Measurements from ENCODE around the gene IL22RA1.

The IL22RA1 gene, protein sequence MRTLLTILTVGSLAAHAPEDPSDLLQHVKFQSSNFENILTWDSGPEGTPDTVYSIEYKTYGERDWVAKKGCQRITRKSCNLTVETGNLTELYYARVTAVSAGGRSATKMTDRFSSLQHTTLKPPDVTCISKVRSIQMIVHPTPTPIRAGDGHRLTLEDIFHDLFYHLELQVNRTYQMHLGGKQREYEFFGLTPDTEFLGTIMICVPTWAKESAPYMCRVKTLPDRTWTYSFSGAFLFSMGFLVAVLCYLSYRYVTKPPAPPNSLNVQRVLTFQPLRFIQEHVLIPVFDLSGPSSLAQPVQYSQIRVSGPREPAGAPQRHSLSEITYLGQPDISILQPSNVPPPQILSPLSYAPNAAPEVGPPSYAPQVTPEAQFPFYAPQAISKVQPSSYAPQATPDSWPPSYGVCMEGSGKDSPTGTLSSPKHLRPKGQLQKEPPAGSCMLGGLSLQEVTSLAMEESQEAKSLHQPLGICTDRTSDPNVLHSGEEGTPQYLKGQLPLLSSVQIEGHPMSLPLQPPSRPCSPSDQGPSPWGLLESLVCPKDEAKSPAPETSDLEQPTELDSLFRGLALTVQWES

DNA sequence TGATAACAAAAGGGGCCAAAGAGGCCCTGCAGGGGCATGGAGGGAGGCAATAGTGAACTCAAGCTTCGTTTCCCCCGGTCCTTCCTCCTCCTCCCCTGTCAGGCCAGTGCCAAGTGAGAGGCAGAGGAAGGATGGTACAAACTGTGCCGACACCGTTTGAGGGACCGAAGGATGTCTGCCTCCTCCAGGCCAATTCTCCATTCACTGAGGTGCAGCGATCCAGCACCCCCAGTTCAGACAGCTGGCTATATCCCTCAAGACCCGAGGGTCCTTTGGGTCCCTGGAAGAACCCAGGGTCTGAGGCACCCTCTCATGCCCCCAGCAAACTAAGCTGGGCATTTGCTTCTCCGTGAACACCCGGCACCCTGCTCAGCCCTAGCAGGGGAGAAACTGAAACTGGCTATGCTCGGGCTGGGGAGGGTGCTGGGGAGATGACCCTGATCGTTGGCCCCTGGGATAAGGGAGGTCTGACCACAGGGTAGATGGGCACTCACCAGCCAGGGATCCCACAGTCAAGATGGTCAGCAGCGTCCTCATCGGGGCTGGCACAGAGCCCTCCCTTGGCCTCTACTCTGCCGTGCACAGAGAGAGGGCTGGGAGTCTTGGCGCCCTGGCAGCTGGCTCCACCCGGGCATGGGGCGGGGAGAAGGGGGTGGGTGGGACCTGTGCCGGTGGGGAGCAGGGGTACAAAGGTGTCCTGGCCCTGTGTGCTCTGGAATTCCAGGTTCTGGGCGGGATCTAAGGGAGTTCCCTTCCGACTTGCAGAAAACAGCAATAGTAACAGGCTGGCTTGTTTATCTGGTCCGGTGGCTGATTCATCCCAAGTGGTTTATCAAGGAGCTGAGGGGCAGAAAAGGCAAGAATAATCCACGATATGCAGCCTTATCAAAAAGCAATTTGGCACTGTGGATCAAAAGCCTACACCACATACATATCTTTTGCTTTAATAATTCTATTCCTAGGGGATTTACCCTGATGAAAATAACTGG lies at the start of gene IL22RA1:
IL22RA1 (minus strand) TSS at position 595 of the 989 bp plus-strand sequence; CDS start at position 537, 58 bp downstream.
- in situ Hi-C loops (cut with HindIII; ENCODE audit: low sequenced_read_pairs), result no loop called here

DNA sequence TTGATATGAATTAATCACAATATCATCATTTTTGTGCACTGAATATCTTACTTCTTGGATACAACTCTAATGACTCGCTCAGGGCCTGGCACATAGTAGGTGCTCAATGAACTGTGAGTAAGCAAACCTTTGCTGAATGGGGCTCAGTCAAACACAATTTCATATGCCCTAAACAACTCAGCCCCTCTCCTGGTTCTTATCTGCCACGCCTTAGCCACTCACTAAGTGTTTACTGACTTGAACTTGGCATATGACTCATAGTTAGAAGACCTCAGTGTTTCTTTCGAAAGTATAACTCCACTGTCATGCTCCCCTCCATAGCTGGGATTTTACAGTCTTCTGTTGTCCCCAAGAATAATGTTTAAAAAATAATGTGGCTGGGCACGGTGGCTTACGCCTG lies 48.9 kb upstream of the IL22RA1 start:
- in situ Hi-C loops (cut with HindIII; ENCODE audit: low sequenced_read_pairs), result loop anchor here (10.0 kb wide), 2 partner anchors 123 to 443 kb away; partner anchors contain the start of gene GRHL3

DNA sequence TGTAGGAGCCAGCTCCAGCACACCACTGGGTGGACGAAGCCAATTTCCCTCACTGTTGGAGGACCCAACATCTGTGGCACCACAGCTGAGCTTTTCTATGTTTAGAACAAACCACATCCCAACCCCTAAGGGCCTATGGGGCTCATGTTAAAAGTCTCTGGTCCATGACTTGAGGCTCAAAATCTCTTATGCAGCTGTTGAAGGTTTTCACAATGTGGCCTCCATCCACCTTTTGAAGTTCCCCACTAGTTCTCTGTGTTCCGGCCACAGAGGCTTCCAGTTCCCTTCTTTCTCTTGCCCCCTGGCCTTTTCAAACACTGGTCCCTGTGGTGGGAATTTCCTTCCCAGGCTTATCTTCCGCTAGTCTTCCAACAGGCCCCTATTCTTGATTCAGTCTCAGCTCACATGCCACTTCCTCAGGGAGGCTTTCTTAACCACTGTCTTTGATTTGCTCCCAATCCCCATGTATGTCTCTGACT lies 48.1 kb upstream of the IL22RA1 start:
- in situ Hi-C loops (cut with HindIII; ENCODE audit: low sequenced_read_pairs), result loop anchor here (10.0 kb wide), 2 partner anchors 124 to 444 kb away; partner anchors contain the start of gene GRHL3

DNA sequence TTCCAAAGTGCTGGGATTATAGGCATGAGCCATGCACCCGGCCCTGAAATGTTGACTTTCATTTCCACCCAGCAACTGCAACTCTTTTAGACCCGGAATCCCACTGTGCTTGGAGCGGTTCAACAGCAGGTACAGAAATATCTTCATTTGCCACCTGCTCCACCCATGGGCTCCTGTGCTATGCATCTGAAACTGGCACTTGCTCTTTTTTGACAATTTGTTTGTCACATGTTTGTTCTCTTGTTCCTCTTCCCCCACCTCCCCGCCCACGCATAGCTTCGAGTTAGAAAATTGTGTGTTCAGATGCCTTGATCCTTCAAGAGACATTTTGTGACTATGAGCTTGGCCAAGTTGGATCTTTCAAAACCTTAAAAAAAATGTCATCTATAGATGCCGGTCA lies 46.6 kb upstream of the IL22RA1 start:
- in situ Hi-C loops (cut with HindIII; ENCODE audit: low sequenced_read_pairs), result no loop called here

DNA sequence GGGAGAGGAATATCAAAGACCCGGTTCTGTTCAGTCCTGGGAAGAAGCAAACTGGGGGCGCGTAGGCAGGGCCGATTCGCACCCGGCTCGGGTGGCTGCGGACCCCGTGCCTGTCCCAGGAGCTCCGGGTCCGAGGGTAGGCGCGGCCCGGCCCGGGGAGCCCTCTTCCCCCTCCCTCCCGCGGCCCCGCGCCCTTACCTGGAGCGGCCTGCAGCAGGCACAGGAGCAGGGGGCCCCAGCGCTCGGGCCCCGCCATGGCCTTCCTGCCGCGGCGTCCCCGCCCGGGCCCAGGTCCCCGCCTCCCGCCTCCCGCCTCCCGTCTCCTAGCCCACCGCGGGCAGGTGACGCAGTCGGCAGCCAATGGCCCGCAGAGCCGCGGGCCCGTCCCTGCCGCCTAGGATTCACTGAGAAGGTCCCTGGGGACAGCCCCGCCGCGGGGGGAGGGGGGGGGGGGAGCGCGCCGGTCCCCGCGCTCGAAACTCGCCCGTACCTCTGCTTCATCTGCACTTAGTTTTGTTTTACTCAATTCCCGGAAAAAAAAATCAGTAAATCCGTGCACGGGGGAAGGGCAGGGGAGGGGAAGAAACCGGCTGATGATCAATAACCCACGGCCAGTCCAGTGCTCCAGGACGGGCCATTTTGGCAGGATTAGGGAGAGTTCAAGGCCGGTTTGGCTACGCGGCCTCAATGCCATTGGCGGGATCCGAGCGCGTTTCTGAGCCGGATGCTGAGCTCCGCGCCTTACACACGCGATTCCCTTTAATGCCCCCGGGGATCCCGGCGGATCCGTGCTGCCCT lies 44.3 kb upstream of the IL22RA1 start, which contains the start of gene IFNLR1:
IFNLR1 (minus strand) TSS at position 297 of the 798 bp plus-strand sequence; CDS start at position 256, 41 bp downstream.
- in situ Hi-C loops (cut with HindIII; ENCODE audit: low sequenced_read_pairs), result no loop called here

DNA sequence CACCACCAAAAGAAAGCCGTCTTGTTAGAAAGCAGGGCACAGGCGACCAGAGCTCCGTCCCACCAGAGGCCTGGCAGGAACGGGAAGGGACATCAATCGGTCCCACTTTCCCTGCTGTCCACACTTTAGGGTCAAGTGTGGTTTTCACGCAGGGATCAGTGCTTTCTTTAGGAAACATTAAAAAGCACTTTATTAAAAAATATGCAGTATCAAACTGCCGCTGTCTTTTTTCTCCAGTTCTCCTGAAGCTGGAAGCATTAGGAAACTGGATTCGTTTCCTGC lies 43.7 kb upstream of the IL22RA1 start:
- in situ Hi-C loops (cut with HindIII; ENCODE audit: low sequenced_read_pairs), result no loop called here

DNA sequence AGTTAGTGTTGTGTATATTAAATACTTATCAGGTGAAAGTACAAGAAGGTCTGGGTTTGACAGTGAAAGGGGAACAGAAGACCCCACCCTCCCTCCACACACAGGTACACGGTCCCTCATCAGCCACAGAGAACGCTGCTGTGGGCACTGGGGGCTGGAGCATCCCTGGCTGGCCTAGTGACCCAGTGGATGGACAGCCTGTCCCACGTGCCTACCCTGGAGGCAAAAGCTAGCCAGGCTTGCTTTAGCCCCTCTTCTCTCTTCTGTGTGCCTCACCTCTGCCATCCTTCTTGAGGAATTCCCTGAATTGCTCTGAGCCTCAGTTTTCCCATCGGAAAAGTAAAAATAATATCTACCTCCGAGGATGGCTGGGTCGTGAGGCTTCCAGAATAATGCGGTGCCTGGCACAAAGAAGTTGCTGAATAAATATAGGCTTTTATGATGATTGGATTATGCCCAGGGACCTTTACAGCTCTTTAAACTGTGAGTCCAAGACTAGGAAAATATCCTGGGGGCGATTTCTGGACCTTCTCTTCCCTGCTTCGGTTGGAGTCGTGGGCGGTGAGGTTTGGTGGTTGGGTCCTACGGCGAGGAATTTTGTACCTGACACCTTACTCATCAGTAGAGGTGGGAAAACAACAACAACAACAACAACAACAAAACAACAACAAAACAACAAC lies 43.2 kb upstream of the IL22RA1 start:
- in situ Hi-C loops (cut with HindIII; ENCODE audit: low sequenced_read_pairs), result no loop called here

DNA sequence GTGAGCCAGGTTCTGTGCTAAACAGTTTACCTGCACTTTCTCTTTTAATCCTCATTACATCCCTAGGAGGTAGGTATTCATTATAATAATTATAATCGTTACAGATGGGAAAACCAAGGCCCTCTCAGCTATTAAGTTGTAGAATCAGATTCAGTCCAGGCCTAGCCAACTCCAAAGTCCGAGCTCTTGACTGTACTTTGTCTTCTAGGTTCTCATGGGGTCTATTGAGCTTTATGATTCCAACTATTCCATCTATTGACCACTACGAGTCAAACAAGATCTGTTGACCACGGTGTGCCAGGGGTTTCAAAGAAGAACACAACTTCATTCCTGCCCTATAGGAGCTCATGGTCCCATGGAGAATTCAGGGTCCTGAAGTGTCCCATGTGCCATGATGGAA lies 42.1 kb upstream of the IL22RA1 start:
- in situ Hi-C loops (cut with HindIII; ENCODE audit: low sequenced_read_pairs), result no loop called here

DNA sequence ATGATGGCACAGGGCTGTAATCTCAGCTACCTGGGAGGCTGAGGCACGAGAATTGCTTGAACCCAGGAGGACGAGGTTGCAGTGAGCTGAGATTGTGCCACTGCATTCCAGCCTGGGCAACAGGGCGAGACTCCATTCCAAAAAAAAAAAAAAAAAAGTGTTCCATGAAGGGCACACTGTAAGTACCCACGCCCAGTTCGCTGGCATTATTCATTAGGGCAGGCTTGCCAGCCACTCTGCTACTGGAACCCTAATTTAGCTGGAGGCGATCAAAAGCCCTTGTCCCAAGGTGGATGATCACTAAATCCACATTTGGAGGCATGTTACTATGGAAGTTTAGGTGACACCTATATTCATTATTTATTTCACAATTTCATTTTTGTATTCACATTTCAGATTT lies 39.1 kb upstream of the IL22RA1 start:
- in situ Hi-C loops (cut with HindIII; ENCODE audit: low sequenced_read_pairs), result no loop called here

DNA sequence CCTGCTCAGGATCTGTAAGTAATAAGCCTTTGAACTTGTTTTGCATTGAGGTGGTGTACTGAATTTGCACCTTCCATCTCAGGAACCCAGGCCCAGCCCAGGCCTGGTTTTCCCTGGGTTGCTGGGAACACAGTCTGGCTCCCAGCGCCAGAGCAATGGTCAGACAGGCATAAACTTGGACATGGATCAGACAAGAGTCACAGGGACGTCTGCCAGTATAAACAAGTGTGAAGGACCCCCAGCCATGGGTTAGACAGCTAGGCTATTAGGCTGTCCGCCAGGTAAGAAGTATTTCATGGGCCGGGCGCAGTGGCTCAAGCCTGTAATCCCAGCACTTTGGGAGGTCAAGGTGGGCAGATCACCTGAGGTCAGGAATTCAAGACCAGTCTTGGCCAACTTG lies 38.7 kb upstream of the IL22RA1 start:
- in situ Hi-C loops (cut with HindIII; ENCODE audit: low sequenced_read_pairs), result no loop called here

DNA sequence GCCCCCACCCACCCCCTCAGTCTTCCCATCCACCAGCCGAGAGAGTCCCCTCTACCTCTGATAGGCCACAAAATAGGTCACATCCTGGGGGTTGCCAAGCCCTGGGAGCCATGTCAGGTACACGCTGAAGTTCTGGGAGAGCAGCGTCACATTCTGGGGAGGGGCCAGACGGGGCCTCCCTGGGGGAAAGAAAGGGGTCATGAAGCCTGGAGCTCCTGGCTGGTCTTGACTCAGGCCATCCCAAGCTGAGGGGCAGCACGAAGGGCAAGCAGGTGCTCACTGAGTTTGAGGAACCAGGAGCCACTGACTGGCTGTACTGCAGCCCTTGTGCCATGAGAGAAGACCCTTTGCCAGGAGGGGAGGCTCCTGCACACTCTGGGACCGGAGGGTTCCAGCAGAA lies 37.7 kb upstream of the IL22RA1 start:
- in situ Hi-C loops (cut with HindIII; ENCODE audit: low sequenced_read_pairs), result no loop called here

DNA sequence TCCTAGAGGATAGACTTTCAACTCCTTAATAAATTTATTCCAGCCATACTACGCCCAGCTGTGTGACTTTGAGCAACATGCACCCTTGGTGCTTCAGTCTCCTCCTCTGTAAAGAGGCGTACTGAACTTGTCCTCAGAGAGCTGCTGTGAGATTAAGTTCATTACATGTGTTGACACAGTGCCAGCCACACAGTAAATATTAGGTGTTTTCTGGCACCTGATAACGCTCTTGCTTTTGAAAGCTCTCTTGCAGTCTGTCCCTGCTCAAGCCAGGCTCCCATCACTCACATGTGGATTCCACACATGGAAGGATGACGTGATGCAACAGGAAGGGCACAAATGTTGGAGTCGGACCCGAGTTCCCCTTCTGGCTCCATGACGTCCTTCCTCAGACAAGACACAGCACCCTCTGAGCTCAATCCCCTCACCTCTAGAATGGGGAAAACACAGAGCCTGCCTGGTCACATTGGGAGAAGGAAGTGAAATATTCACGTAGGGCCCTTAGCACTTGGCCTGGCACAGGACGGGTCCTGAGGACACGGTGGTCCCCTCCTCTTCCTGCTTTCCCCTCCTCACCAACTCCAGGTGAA lies 36.4 kb upstream of the IL22RA1 start:
- in situ Hi-C loops (cut with HindIII; ENCODE audit: low sequenced_read_pairs), result no loop called here

DNA sequence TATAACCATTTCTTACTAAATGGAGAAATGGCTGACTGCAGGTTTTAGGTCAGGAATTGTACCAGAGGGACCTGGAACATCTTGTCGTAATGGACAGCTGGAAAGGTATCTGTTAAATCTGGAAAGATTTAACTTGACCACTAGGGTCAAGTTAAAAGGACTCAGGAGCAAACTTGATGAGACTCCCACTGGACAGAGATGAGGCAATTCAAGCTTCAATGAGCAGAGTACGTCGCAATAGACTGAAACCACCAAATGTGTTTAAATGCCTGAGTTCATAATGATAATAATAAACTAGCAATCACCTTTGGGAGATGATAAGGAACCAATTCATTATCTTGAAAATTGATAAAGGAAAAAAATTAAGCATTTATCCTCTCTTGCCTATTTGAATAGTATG lies 35.5 kb upstream of the IL22RA1 start:
- in situ Hi-C loops (cut with HindIII; ENCODE audit: low sequenced_read_pairs), result no loop called here

DNA sequence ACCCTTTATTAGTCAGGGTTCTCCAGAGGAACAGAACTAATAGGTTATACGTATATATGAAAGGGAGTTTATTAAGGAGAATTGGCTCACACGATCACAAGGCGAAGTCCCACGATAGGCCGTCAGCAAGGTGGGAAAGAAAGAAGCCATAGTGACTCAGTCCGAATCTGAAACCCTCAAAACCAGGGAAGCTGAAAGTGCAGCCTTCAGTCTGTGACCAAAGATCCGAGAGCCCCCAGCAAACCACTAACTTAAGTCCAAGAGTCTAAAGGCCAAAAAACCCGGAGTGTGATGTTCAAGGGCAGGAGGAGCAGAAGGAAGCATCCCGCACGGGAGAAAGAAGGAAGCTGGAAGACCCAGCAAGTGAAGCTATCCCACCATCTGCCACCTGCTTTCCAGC lies 34.2 kb upstream of the IL22RA1 start:
- in situ Hi-C loops (cut with HindIII; ENCODE audit: low sequenced_read_pairs), result no loop called here

DNA sequence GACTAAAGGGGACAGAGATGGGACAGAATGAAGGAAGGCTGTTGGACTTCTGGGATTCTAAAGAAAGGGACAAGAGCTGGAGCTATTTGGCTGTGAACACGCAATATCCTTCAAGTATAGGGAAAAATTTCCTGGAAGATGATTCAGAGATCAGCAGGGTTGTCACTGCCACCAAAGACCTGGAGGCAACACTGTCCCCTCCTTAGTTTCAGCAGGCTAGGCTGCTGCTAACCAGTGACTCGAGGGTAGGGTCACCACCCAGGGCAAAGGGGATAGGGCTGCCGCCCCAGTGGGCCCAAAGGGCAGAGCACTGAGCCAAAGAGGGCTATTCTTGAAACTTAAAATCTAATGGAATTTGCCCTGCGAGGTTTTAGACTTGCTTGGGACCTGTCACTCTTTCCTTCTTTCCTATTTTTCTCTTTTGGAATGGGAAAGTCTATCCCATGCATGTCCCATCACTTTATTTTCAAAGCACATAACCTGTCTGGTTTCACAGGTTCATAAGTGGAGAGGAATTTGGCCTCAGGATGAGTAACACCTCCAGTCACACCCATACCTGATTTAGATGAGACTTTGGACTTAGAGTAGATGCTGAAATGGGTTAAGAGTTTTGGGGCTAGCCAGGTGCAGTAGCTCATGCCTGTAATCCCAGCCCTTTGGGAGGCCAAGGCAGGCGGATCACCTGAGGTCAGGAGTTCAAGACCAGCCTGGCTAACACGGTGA lies 32.3 kb upstream of the IL22RA1 start:
- in situ Hi-C loops (cut with HindIII; ENCODE audit: low sequenced_read_pairs), result no loop called here

DNA sequence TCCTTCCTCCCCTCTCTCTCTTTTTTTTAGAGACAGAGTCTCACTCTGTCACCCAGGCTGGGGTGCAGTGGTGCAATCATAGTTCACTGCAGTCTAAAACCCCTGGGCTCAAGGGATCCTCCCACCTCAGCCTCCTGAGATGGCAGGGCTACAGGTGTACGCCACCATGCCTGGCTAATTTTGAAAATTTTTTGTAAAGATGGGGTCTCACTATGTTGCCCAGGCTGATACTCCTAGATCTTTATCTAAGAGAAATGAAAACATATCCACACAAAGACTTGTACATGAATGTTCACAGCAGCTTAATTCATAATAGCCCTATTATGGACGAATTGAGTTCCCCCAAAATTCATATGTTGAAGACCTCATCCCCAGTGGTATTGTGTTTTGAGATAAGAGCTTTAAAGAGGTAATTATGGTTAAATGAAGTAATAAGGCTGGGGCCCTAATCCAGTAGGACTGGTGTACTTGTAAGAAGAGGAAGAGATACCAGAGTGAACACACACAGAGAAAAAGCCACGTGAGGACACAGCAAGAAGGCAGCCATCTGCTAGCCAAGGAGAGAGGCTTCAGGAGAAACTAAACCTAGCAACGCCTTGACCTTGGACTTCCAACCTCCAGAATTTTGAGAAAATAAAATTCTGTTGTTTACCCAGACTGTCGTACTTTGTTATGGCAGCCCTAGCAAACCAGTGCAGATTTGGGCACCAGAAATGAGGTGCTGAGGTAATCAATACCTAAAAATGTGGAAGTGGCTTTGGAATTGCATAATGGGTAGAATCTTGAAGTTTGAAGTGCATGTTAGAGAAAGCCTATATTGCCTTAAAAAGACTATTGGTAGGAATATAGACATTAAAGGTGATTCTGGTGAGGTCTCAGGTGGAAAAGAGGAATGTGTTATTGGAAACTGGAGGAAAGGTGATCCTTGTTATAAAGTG lies 31.0 kb upstream of the IL22RA1 start:
- in situ Hi-C loops (cut with HindIII; ENCODE audit: low sequenced_read_pairs), result no loop called here

DNA sequence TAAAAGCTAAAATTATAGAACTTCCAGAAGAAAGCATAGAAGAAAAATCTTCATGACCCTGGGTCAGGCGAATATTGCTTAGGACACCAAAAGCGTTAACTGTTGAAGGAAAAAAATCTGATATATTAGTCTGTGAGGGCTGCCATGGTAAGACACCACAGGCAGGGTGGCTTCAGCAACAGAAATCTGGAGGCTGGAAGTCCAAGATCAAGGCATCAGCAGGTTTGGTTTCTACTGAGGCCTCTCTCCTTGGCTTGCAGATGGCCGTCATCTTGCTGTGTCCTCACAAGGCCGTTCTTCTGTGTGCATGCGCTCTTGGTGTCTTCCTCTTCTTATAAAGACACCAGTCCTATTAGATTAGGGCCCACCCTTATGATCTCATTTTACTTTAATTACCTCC lies 29.7 kb upstream of the IL22RA1 start:
- in situ Hi-C loops (cut with HindIII; ENCODE audit: low sequenced_read_pairs), result no loop called here

DNA sequence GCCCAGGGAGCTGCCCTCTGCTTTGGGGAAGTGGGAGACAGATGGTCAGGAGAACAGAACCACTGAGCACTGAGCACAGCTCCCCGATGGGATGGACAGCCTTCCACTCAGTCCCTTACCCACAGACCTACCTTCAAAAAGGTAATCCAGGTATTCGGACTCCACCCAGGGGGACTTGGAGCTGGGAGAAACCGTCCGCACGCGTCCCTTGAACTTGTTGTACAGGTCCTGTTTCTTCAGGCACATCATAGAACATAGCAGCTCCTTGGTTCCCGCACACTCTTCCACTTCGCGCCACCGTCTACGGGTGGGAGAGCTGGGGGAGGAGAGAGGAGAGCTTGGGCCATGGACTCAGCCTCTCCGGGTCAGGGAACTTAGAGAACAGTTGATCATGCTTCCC lies 26.3 kb upstream of the IL22RA1 start:
- in situ Hi-C loops (cut with HindIII; ENCODE audit: low sequenced_read_pairs), result no loop called here

Data from DLD1 (cell line).